Testis (tissue), 2 donors: ENCODE data around the gene CDK6.

Experiments
- POLR2A ChIP-seq: fragments of 450-650 bp; IDR thresholded peaks from one replicate; pipeline ENCODE4 v1.6.1; 2017; ENCODE audit warnings: antibody characterized with exemption, mild to moderate bottlenecking, moderate library complexity
- TF ChIP-seq, protein P1 (sequence below), 3 experiments: fragments of 450-650 bp in 2 of 3; fragments of 200-600 bp in 1 of 3; sonication (generic) in 1 of 3; IDR thresholded peaks; one replicate each; pipeline ENCODE4 v1.5.1; 2016 to 2019; ENCODE audit warnings: antibody characterized with exemption in 3 of 3, mild to moderate bottlenecking in 2 of 3, moderate library complexity in 1 of 3

DNA sequence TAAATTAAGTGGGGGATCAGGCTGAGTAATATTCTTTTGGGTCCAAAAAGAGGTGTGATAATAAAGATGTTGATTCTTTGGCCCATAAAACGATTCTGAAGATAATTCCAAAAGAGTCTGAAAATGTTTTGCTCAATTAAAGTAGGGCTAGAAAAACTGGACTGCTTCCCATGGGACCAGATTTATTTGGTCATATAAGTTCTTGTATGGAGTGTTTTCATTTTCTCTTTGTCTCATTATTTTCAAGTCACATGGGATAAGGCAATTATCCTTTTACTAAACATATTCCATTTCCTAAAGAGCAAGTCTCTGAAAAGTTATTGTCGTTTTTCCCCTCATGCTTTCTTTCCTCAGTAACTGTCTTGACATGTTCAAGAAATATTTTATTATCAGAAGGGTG, 41.5 kb downstream of the CDK6 start:
- TF ChIP-seq, protein P1, sequence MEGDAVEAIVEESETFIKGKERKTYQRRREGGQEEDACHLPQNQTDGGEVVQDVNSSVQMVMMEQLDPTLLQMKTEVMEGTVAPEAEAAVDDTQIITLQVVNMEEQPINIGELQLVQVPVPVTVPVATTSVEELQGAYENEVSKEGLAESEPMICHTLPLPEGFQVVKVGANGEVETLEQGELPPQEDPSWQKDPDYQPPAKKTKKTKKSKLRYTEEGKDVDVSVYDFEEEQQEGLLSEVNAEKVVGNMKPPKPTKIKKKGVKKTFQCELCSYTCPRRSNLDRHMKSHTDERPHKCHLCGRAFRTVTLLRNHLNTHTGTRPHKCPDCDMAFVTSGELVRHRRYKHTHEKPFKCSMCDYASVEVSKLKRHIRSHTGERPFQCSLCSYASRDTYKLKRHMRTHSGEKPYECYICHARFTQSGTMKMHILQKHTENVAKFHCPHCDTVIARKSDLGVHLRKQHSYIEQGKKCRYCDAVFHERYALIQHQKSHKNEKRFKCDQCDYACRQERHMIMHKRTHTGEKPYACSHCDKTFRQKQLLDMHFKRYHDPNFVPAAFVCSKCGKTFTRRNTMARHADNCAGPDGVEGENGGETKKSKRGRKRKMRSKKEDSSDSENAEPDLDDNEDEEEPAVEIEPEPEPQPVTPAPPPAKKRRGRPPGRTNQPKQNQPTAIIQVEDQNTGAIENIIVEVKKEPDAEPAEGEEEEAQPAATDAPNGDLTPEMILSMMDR (IDR thresholded peaks at IDR 0.05), result no peak
- no peak for TF ChIP-seq POLR2A
